HG03064 (cell line): ENCODE measurements around the gene ZCCHC2.

Experiments
- ATAC-seq: cut with Tn5 transposase; IDR thresholded peaks from one replicate; pipeline ENCODE4 v1.9.1; 2021; ENCODE audit warnings: low read depth; ENCODE audit not compliant: unreplicated experiment

Gene ZCCHC2

GRCh38 chr18:62605685-62606084 is 82.9 kb downstream of the ZCCHC2 start:
- ATAC-seq, result no peak

DNA sequence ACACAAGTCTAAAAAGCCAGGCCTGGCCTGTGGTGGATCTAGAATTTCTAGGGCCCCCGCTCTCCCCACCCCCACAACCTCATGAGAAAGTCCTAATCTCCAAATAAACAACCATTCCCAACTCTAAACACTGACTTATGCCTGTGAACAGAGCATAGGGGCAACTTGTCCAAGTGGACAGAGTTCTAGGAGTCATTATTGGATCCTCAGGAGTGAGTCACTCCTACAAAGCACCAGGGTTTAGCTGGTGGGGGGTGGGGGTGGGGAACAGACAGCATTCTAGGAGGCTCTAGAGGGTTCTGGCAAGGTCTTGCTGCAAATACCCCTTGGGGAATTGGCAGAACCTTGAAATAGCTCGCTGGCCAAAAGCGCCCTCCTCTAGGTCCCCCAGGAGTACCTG is 83.3 kb downstream of the ZCCHC2 start:
- no peak for ATAC-seq

DNA sequence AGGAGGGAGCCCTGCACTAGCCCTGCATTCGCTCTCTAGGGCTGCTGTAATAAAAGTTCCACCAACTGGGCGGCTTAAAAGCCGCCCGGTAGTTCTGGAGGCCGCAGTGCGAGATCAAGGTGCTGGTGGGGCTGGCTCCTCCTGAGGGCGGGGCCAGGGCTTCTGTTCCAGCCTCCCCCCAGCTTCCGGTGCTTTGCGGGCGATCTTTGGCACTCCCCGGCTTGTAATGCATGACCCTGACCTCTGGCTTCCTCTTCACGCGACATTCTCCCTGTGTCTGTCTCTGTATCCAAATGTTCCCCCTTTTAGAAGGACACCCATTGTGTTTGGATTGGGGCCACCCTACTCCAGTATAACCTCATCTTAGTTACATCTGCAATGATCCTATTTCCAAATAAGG is 84.5 kb downstream of the ZCCHC2 start:
- ATAC-seq, result no peak

DNA sequence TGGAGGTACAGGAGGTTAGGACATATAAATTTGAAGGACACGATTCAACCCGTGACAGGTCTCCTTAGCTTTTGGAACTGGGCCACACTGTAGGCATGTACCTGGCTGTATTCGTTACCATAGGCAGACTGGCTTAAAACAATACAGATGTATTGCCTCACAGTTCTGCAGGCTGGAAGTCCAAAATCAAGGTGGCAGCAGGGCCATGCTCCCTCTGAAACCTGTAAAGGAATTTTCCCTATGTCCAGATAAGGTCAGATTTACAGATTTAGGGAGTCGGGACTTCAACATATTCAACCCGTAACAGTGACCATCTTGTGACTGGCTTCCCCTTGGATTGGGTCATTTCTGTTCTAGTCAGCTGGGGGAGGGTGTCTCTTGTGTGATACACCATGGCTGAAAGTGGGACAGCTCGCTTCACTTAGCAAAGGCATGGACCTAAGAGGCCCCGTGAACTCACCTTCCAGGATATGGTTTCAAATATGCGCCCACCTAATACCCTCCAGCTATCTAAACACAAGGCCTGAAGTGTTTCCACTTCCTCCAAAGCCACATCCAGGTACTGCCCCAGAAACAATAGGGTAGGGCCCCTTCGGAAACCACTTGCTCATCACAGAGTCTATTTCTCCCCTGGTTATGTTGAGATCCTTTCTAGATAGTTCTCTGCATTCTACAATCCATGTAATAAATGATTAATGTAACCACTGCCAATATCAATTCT is 85.0 kb downstream of the ZCCHC2 start:
- ATAC-seq, result no peak

- ATAC-seq, result no peak
These were observed 86.9 kb downstream of the ZCCHC2 start for GRCh38 chr18:62609764-62610163.

- ATAC-seq, result no peak
These were observed 87.5 kb downstream of the ZCCHC2 start for GRCh38 chr18:62610351-62610700.

DNA sequence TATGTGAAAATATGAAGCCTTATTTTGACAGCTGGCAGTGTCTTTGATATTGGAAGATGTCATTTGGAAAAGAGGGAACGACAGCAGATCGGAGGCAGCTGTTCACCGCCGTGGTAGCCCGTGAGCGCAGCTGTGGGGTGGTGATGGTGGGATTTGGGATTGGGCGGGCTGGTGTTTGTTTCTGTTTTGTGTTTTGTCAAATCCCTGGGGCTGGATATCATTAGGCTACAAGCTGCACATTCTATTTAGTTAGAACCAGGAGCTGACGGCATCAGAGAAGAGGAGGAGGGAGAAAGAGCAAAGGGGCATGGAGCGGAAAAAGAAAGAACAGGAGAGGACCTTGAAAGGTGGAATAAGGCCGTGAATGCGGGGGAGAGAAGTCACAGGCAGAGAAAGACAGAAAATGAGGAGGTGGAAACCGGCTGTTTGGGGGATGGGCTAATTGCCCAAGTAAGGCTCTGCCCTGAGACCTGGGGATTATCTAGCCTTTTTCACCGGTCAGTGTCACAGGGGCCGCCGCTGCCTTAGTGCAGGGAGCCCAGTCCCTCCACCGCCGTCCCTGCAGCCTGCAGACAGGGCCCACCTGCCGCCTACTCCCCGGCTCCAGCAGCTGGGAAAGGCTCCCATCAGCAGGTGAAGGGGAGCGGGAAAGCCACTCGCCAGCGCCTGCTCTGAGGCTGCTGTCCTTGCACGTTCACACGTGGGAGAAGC is 88.0 kb downstream of the ZCCHC2 start:
- ATAC-seq, result no peak

DNA sequence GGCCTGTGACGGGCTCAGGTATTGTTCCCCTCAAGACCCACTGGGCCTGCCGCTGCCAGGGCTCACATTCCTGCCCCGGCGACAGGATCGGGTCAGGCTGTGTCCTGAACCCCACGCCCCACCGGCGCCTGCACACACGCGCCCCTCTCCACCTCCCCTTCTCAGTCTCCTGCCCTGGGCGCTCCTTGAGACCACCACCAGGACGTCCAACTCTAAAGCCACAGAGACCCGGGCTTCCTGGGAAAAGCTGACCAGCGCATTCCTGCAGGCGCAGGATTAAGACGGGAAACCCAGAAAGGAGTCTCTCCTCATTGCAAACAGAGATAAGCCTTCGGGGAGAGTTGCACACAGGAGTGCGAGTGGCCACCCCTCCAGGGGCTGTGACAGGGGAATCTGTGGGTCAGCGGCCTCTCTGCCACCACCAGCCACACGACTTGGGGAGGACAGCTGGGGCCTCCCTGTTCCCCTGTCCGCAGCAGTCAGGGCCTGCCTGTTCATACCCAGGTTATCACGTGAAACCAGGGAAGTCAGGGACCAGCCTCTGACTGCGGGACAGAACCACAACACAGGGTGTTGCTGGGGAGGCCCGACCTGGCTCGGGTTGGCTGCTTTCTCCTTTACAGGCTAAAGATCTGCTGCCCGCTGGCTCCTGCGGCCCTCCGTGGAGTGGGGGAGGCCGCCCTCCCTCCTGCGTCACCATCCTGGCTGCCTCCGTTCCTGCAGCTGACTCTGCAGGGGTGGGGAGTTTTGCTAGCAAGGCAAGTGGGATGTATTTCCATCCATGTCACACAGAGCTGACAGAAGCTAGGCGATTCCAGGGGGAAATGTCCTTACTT is 88.8 kb downstream of the ZCCHC2 start:
- ATAC-seq, result no peak

- no peak for ATAC-seq
These were observed 89.4 kb downstream of the ZCCHC2 start for GRCh38 chr18:62612289-62612645.

DNA sequence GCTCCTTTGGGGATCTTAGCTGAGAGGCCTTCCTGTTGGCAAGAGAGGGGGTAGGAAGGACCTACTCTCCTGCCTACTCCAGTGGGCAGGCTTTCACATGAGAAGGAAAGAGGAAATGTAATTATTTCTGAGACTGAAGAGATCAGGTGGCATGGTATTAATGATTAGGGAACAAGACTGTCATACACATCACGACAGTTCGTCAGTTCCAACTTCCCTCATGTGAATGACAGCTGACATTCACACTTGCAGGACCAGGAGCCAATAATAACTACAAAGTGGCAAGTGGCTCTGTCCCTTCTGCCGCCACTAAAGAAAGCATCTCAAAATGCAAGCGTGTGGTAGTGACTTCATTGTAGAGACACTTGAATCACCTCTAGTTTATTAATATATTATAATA is 90.0 kb downstream of the ZCCHC2 start:
- no peak for ATAC-seq

GRCh38 chr18:62614494-62614893 is 91.7 kb downstream of the ZCCHC2 start:
- ATAC-seq, result no peak

DNA sequence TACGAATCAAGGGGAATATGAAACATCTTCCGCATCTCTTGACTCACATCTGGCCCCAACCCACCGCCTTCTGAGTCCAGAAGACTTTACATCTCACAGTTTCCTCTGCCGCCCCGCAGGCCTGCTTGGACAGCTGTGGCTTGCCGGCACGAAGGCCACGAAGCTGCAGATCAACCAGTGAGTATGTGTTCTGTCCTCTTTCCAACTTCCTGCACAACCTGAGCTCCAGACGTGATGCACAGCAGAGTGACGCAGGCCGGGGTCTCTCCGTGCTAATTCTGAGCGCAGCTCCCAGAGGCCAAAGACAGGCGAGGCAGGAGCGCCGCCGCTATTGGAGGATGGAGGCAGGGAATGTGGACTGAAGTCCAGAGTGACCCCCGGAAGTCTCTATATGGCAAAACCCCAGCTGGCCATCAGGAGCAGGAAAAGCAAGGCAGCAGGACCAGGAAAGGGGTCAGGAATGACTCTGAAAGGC is 93.5 kb downstream of the ZCCHC2 start:
- ATAC-seq, result no peak

- ATAC-seq, result no peak
These were observed 95.2 kb downstream of the ZCCHC2 start for GRCh38 chr18:62617793-62618591.

DNA sequence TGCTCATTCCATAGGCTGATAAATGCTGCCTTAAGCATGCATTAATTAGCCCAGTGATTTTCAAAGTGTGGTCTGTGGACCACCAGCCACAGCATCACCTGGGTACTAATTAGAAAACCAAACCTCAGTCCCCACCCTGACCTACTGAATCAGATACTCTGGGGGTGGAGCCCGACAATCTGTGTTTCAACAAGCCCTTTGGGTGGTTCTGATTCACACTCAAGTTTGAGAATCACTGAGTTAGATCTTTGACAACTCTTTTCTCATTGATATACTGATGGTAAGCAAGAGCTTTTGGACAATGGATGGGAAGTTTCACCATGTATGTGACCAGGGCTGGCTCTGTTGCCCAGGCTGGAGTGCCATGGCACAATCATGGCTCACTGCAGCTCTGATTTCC is 95.9 kb downstream of the ZCCHC2 start:
- no peak for ATAC-seq

DNA sequence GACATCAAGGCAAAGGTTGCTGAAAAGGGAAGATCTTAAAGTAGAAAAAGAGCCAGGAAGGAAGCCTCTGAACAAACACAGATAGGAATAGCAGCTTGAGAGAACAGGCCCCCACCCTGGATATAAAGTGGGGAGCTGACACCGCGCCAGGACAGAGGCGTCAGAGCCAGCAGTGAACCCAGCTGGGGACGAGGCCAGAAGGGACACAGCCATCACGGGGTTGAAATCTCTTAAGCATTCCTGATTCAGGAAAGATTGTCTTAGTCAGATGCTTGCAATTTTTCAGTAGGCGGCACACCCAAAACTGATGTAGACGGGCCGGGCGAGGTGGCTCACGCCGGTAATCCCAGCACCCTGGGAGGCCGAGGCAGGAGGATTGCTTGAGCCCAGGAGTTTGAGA is 98.7 kb downstream of the ZCCHC2 start:
- ATAC-seq, result no peak

- no peak for ATAC-seq
These were observed 102.2 kb downstream of the ZCCHC2 start for GRCh38 chr18:62625019-62625418.
